H1 (cell line): ENCODE results near the gene OPCML. TPM values are rescaled to one million over a fixed set of nuclear protein-coding genes. Genes with fewer than 3 reads are reported as not detected.
A peak's percentile ranks its signal among the peaks of the same experiment; 100 is the strongest.

Experiments
- CTCF ChIA-PET: fragments of 300-600 bp; sonication (Branson Sonifier 250); formaldehyde crosslinking; loops from one replicate; lab custom pipeline; 2021; ENCODE audit not compliant: partially characterized antibody; lab: Charles Lee
- POLR2A ChIA-PET: fragments of 300-600 bp; sonication (Branson Sonifier 250); formaldehyde crosslinking; loops from one replicate; lab custom pipeline; 2021; ENCODE audit warnings: inconsistent platforms; ENCODE audit not compliant: partially characterized antibody; lab: Charles Lee
- DNase-seq, 2 experiments: peaks; one replicate each; pipeline versions ENCODE4 v3.0.0 to v3.0.0-alpha.2; 2010 to 2022; ENCODE audit warnings: low spot score in 2 of 2, low read depth in 1 of 2, mixed read lengths in 1 of 2
- FAIRE-seq: peaks from 2 replicates; lab custom pipeline; 2011; peaks lifted over from hg19 to GRCh38; lab: Jason Lieb, UNC
- H2AFZ ChIP-seq: 2 replicates; pipeline ENCODE4 v1.8.1; 2012; ENCODE audit warnings: low read length, inconsistent platforms
- H2AK5ac ChIP-seq: 2 replicates; pipeline ENCODE4 v1.6.1; 2013; ENCODE audit warnings: low read depth, low read length
- H2BK120ac ChIP-seq: replicated peaks from 2 replicates; pipeline ENCODE3; 2013; ENCODE audit warnings: low read depth, low read length, inconsistent platforms
- H2BK12ac ChIP-seq: 2 replicates; pipeline ENCODE4 v1.6.1; 2013; ENCODE audit warnings: low read depth, low read length
- H2BK15ac ChIP-seq: 2 replicates; pipeline ENCODE4 v1.6.1; 2013; ENCODE audit warnings: low read length
- H2BK20ac ChIP-seq: 2 replicates; pipeline ENCODE4 v1.6.1; 2013; ENCODE audit warnings: low read length
- H2BK5ac ChIP-seq: 2 replicates; pipeline ENCODE4 v1.6.1; 2013; ENCODE audit warnings: low read depth, low read length
- H3K14ac ChIP-seq: 2 replicates; pipeline ENCODE4 v1.6.1; 2013; ENCODE audit warnings: inconsistent platforms; ENCODE audit not compliant: insufficient read length
- H3K18ac ChIP-seq: 2 replicates; pipeline ENCODE4 v1.6.1; 2013; ENCODE audit warnings: low read length; ENCODE audit errors: extremely low read depth
- H3K23ac ChIP-seq: 2 replicates; pipeline ENCODE4 v1.6.1; 2013; ENCODE audit warnings: inconsistent platforms; ENCODE audit not compliant: insufficient read length
- H3K23me2 ChIP-seq: 2 replicates; pipeline ENCODE4 v1.6.1; 2013; ENCODE audit warnings: low read depth, low read length
- H3K27ac ChIP-seq: 2 replicates; pipeline ENCODE4 v1.6.1; 2011; ENCODE audit warnings: low read depth, low read length, inconsistent platforms
- H3K27me3 ChIP-seq, 4 experiments: replicated peaks in 1 of 4; 1 replicate in 1 of 4; 2 replicates in 3 of 4; pipeline versions ENCODE4 v1.6.1 to v1.8.1; 2011 to 2013; ENCODE audit warnings: low read length in 3 of 4, mild to moderate bottlenecking in 3 of 4, inconsistent platforms in 2 of 4, mixed read lengths in 2 of 4, moderate library complexity in 1 of 4; ENCODE audit not compliant: control insufficient read depth in 3 of 4, insufficient read depth in 3 of 4; ENCODE audit errors: extremely low read depth in 1 of 4
- H3K36me3 ChIP-seq, 4 experiments: 2 replicates each; pipeline versions ENCODE4 v1.6.1 to v1.8.1; 2011 to 2013; ENCODE audit warnings: mild to moderate bottlenecking in 4 of 4, low read length in 3 of 4, moderate library complexity in 2 of 4, control low read depth in 1 of 4, inconsistent platforms in 1 of 4; ENCODE audit not compliant: insufficient read depth in 4 of 4, control insufficient read depth in 2 of 4
- H3K4ac ChIP-seq: replicated peaks from 2 replicates; pipeline ENCODE3; 2013; ENCODE audit warnings: low read length, low read depth, mixed read lengths, inconsistent platforms; ENCODE audit not compliant: insufficient read length
- H3K4me1 ChIP-seq, 4 experiments: replicated peaks in 1 of 4; 1 replicate in 1 of 4; 2 replicates in 3 of 4; pipeline versions ENCODE4 v1.6.1 to v1.8.1; 2011 to 2013; ENCODE audit warnings: low read length in 3 of 4, inconsistent platforms in 2 of 4, mixed read lengths in 1 of 4; ENCODE audit not compliant: insufficient read depth in 4 of 4, control insufficient read depth in 3 of 4
- H3K4me2 ChIP-seq, 2 experiments: 2 replicates each; pipeline versions ENCODE4 v1.6.1 to v1.8.1; 2011 to 2013; ENCODE audit warnings: low read depth in 2 of 2, low read length in 2 of 2, control low read depth in 1 of 2, inconsistent platforms in 1 of 2, mild to moderate bottlenecking in 1 of 2; ENCODE audit not compliant: insufficient read depth in 1 of 2
- H3K4me3 ChIP-seq, 4 experiments: fragments of 200-600, 300-600 bp in 1 of 4; sonication (generic), shearing (Covaris generic), sonication (Bioruptor Twin) in 1 of 4; 2 replicates each; pipeline versions ENCODE4 v1.5.1 to v1.8.1; 2011 to 2016; ENCODE audit warnings: low read length in 4 of 4, low read depth in 3 of 4, control low read depth in 2 of 4, inconsistent platforms in 2 of 4, mild to moderate bottlenecking in 2 of 4, mixed read lengths in 1 of 4, moderate library complexity in 1 of 4; ENCODE audit not compliant: insufficient read depth in 2 of 4; ENCODE audit errors: extremely low read depth in 1 of 4
- H3K56ac ChIP-seq: replicated peaks from 2 replicates; pipeline ENCODE3; 2013; ENCODE audit warnings: low read depth, mild to moderate bottlenecking, mixed read lengths, low read length, inconsistent platforms; ENCODE audit not compliant: insufficient read length
- H3K79me1 ChIP-seq: 2 replicates; pipeline ENCODE4 v1.6.1; 2013; ENCODE audit warnings: low read depth, low read length, control low read depth
- H3K79me2 ChIP-seq, 2 experiments: 2 replicates each; pipeline versions ENCODE4 v1.6.1 to v1.8.1; 2012 to 2013; ENCODE audit warnings: low read length in 2 of 2, mild to moderate bottlenecking in 2 of 2, inconsistent platforms in 1 of 2; ENCODE audit not compliant: insufficient read depth in 2 of 2, control insufficient read depth in 1 of 2
- H3K9ac ChIP-seq, 4 experiments: replicated peaks in 1 of 4; 1 replicate in 1 of 4; 2 replicates in 3 of 4; pipeline versions ENCODE4 v1.6.1 to v1.8.1; 2011 to 2013; ENCODE audit warnings: low read depth in 3 of 4, low read length in 3 of 4, control low read depth in 2 of 4, mild to moderate bottlenecking in 2 of 4, moderate library complexity in 2 of 4, inconsistent platforms in 1 of 4; ENCODE audit errors: extremely low read depth in 1 of 4
- H3K9me3 ChIP-seq, 2 experiments: 2 replicates each; pipeline versions ENCODE4 v1.6.1 to v1.8.1; 2012 to 2013; ENCODE audit warnings: mild to moderate bottlenecking in 2 of 2, moderate library complexity in 2 of 2, control low read depth in 1 of 2, inconsistent platforms in 1 of 2, low read depth in 1 of 2, low read length in 1 of 2, mixed read lengths in 1 of 2; ENCODE audit not compliant: insufficient read depth in 2 of 2
- H4K20me1 ChIP-seq, 2 experiments: replicated peaks in 1 of 2; 2 replicates each; pipeline versions ENCODE3 to v1.8.1; 2011 to 2013; ENCODE audit warnings: inconsistent platforms in 2 of 2, low read length in 2 of 2, mild to moderate bottlenecking in 1 of 2; ENCODE audit not compliant: insufficient read depth in 2 of 2, control insufficient read depth in 1 of 2
- H4K5ac ChIP-seq: 2 replicates; pipeline ENCODE4 v1.6.1; 2013; ENCODE audit warnings: low read length, low read depth, mixed read lengths, inconsistent platforms; ENCODE audit not compliant: insufficient read length
- H4K8ac ChIP-seq: 2 replicates; pipeline ENCODE4 v1.8.0; 2013; ENCODE audit warnings: mild to moderate bottlenecking, moderate library complexity, low read length, inconsistent platforms; ENCODE audit not compliant: insufficient read depth; ENCODE audit errors: extremely low read depth
- H4K91ac ChIP-seq: replicated peaks from 2 replicates; pipeline ENCODE3; 2013; ENCODE audit warnings: low read length, mixed read lengths, inconsistent platforms; ENCODE audit not compliant: insufficient read length
- ASH2L ChIP-seq: fragments of 200-600, 300-600 bp; sonication (generic); IDR thresholded peaks from one replicate; pipeline ENCODE4 v1.7.1; 2017; ENCODE audit warnings: low read length
- BACH1 ChIP-seq: IDR thresholded peaks from 2 replicates; pipeline ENCODE4 v1.6.1; 2012; ENCODE audit warnings: low read length, improper control_type of control experiment
- BRCA1 ChIP-seq: IDR thresholded peaks from 2 replicates; pipeline ENCODE4 v1.6.1; 2012; ENCODE audit warnings: low read depth, low read length, improper control_type of control experiment
- CBX8 ChIP-seq: fragments of 300-800, 300-1000 bp; sonication (generic); IDR thresholded peaks from 2 replicates; pipeline ENCODE4 v1.7.1; 2016; ENCODE audit warnings: low read depth, low read length, borderline replicate concordance
- FOSL1 ChIP-seq: IDR thresholded peaks from 2 replicates; pipeline ENCODE4 v1.6.1; 2011; ENCODE audit warnings: mild to moderate bottlenecking, low read depth, low read length, moderate library complexity; ENCODE audit not compliant: insufficient read depth
- JUN ChIP-seq: IDR thresholded peaks from 2 replicates; pipeline ENCODE4 v1.6.1; 2011; ENCODE audit warnings: low read depth, mild to moderate bottlenecking, improper control_type of control experiment, low read length
- KDM4A ChIP-seq: IDR thresholded peaks from one replicate; pipeline ENCODE4 v1.7.1; 2012; ENCODE audit warnings: low read depth, mild to moderate bottlenecking, moderate library complexity, low read length, inconsistent platforms; ENCODE audit not compliant: severe bottlenecking
- MAX ChIP-seq: IDR thresholded peaks from 2 replicates; pipeline ENCODE4 v1.6.1; 2012; ENCODE audit warnings: inconsistent platforms
- NRF1 ChIP-seq: IDR thresholded peaks from 2 replicates; pipeline ENCODE4 v1.6.1; 2011; ENCODE audit warnings: mild to moderate bottlenecking, low read depth, low read length, improper control_type of control experiment
- POLR2A ChIP-seq, 2 experiments: IDR thresholded peaks; 1 replicate in 1 of 2; 2 replicates in 1 of 2; pipeline ENCODE4 v1.6.1; 2011; ENCODE audit warnings: low read depth in 2 of 2, low read length in 2 of 2, mild to moderate bottlenecking in 2 of 2; ENCODE audit errors: control extremely low read depth in 1 of 2
- SRF ChIP-seq: IDR thresholded peaks from 2 replicates; pipeline ENCODE4 v1.6.1; 2011; ENCODE audit warnings: mild to moderate bottlenecking, low read depth, low read length, moderate library complexity
- TAF7 ChIP-seq: optimal IDR thresholded peaks from 2 replicates; pipeline ENCODE3; 2011; ENCODE audit warnings: low read depth, mild to moderate bottlenecking, inconsistent platforms, low read length, moderate library complexity, borderline replicate concordance
- TBP ChIP-seq: IDR thresholded peaks from 2 replicates; pipeline ENCODE4 v1.6.1; 2011; ENCODE audit warnings: low read depth, low read length, improper control_type of control experiment
- YY1 ChIP-seq: IDR thresholded peaks from 2 replicates; pipeline ENCODE4 v1.6.1; 2011; ENCODE audit warnings: low read depth, mild to moderate bottlenecking, low read length
- WGBS, 2 experiments: shearing (Covaris generic) in 1 of 2; methylation state at CpG; one replicate each; pipeline versions ENCODE4 v1.1.6 to v1.1.7; 2013 to 2015; ENCODE audit warnings: low lambda C conversion rate in 2 of 2, mixed read lengths in 2 of 2, inconsistent platforms in 1 of 2, low coverage in 1 of 2, missing lambda C conversion rate in 1 of 2; ENCODE audit not compliant: insufficient replicate concordance in 2 of 2, insufficient coverage in 1 of 2, insufficient read length in 1 of 2; ENCODE audit errors: extremely low coverage in 1 of 2, missing lambda C conversion rate in 1 of 2; 5-methylcytosine and 5-hydroxymethylcytosine counted together
- polyA plus RNA-seq, 7 experiments: library from polyadenylated mRNA; depleted of rRNA in 3 of 7; stranded (reverse) in 5 of 7; unstranded in 2 of 7; fragments of >200 nt in 5 of 7; fragments of 200-250 nt in 2 of 7; gene quantifications; 1 replicate in 5 of 7; 2 replicates in 1 of 7; 4 replicates in 1 of 7; pipeline versions ENCODE4 v1.2.1 to v1.2.3, GENCODE V29; 2011 to 2013; ENCODE audit warnings: missing spikeins in 2 of 7, mixed read lengths in 2 of 7
- total RNA-seq: library from RNA; stranded (reverse); fragmentation: NEBNext Ultra II Directional; extraction: Animal tissue kit (Norgen Biotek cat#: 25700); gene quantifications from 2 replicates; pipeline ENCODE4 v1.2.1, GENCODE V29; 2021

Gene OPCML
- total and polyA plus RNA-seq, 2 of the 8 experiments (the other 6 are each of a cell fraction or from before 2014, with no cell fraction given), result 2.3 to 3.1 TPM

- H4K91ac ChIP-seq, result no peak overlapping the region
- H3K4me3 ChIP-seq, result no peak overlapping the region
- H2BK5ac ChIP-seq, result no peak overlapping the region
- no peaks in the 10 kb centered on the region for H3K9me3 ChIP-seq
- FAIRE-seq (no peak), DNase-seq (peak in 1 of 2 experiments; percentile 43)
- no peak overlapping the region for H2BK15ac ChIP-seq
- no peaks in the 10 kb centered on the region for H3K36me3 ChIP-seq
- no peak overlapping the region for H2BK12ac ChIP-seq
- no peak overlapping the region for H3K18ac ChIP-seq
- H3K4ac ChIP-seq, result no peak overlapping the region
- H3K27ac ChIP-seq, result no peak overlapping the region
- no peak overlapping the region for H3K14ac ChIP-seq
- H3K23me2 ChIP-seq, result no peaks in the 10 kb centered on the region; the same call in 1 of the 2 replicates
- no peaks in the 10 kb centered on the region for H3K79me2 ChIP-seq
- H2BK20ac ChIP-seq, result no peak overlapping the region
- H2BK120ac ChIP-seq, result no peak overlapping the region
- H2AK5ac ChIP-seq, result no peak overlapping the region
- H4K5ac ChIP-seq, result no peak overlapping the region
- no peak overlapping the region for H3K56ac ChIP-seq
- H3K79me1 ChIP-seq, result peaks cover 2% of the 10 kb centered on the region; the same call in 1 of the 2 replicates
- H4K20me1 ChIP-seq, result no peaks in the 10 kb centered on the region
- no peak for TF ChIP-seq TBP
- no peak for TF ChIP-seq FOSL1
- TF ChIP-seq TAF7, result no peak
- TF ChIP-seq JUN, result no peak
- TF ChIP-seq NRF1, result no peak
- no peak for TF ChIP-seq BACH1
- no peak for TF ChIP-seq KDM4A
- no peak for TF ChIP-seq YY1
- no peak for TF ChIP-seq POLR2A (IDR thresholded peaks at IDR 0.05; ENCODE audit: control extremely low read depth in 1 of 2, low read depth in 2 of 2, low read length in 2 of 2)
- no peak for TF ChIP-seq ASH2L
- TF ChIP-seq SRF, result no peak
- no peak for TF ChIP-seq CBX8
- no peak for TF ChIP-seq MAX
- TF ChIP-seq BRCA1, result no peak
- H3K9ac ChIP-seq, result no peak overlapping the region
- no peak overlapping the region for H3K4me2 ChIP-seq
- H3K23ac ChIP-seq, result no peak overlapping the region
- ChIA-PET POLR2A (no interaction called here), CTCF (interaction anchor here (0.8 to 1.4 kb wide), 3 partner anchors 11 to 76 kb away, joined by 3 read pairs; no protein-coding TSS in a partner anchor)
- H2AFZ ChIP-seq, result no peak overlapping the region
- no peak overlapping the region for H4K8ac ChIP-seq
- H3K4me1 ChIP-seq, result peaks cover 0 to 19% (median 4%) of the 10 kb centered on the region in 4 experiments; a peak in 3 of 7 replicates
- 89% methylated on average over 9 of the region's 9 CpGs; no CpG with 5 or more reads in 1 of the 2 experiments for WGBS, 2 experiments
- H3K27me3 ChIP-seq, result no peaks in the 10 kb centered on the region
Measured at GRCh38 chr11:133500435-133500834, 31.9 kb downstream of the OPCML start.
